ENCODE results near the gene ST3GAL3. TPM values are rescaled to one million over a fixed set of nuclear protein-coding genes. Genes with fewer than 3 reads are reported as not detected.
"Not testable (repeated sequence)": the region's sequence is repeated elsewhere in the genome, so short reads cannot be mapped to it uniquely, and the experiment has no call there.

ST3GAL3 gene
- total and polyA plus RNA-seq, 2 of the 13 experiments (the other 11 are each of a cell fraction or from before 2014, with no cell fraction given): 5.1 to 8.1 TPM

- TF ChIP-seq ZNF407 (CRISPR knock-in tag; IDR thresholded peaks at IDR 0.05; ENCODE audit: not compliant biosample characterization) (no peak), FOXP1 (IDR thresholded peaks at IDR 0.05) (no peak), FOXP1 (CRISPR knock-in tag; IDR thresholded peaks at IDR 0.05) (no peak), SALL2 (CRISPR knock-in tag; IDR thresholded peaks at IDR 0.05) (no peak), ZNF670 (CRISPR knock-in tag; IDR thresholded peaks at IDR 0.05; ENCODE audit: borderline replicate concordance) (no peak), ZNF496 (CRISPR knock-in tag; IDR thresholded peaks at IDR 0.05; ENCODE audit: insufficient replicate concordance) (no peak), IRF9 (CRISPR knock-in tag; IDR thresholded peaks at IDR 0.05; ENCODE audit: borderline replicate concordance) (no peak), HNF1B (CRISPR knock-in tag; IDR thresholded peaks at IDR 0.05) (no peak)
- TF ChIP-seq, protein P1, sequence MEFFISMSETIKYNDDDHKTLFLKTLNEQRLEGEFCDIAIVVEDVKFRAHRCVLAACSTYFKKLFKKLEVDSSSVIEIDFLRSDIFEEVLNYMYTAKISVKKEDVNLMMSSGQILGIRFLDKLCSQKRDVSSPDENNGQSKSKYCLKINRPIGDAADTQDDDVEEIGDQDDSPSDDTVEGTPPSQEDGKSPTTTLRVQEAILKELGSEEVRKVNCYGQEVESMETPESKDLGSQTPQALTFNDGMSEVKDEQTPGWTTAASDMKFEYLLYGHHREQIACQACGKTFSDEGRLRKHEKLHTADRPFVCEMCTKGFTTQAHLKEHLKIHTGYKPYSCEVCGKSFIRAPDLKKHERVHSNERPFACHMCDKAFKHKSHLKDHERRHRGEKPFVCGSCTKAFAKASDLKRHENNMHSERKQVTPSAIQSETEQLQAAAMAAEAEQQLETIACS (CRISPR knock-in tag; IDR thresholded peaks at IDR 0.05): no peak
- TF ChIP-seq, protein P2, sequence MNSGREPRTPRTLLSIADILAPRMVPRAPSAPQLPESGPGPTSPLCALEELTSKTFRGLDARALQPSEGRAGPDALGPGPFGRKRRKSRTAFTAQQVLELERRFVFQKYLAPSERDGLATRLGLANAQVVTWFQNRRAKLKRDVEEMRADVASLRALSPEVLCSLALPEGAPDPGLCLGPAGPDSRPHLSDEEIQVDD (CRISPR knock-in tag; IDR thresholded peaks at IDR 0.05; ENCODE audit: borderline replicate concordance): no peak
Measured at GRCh38 chr1:43832998-43833397, 125.7 kb downstream of the ST3GAL3 start (continued).

GRCh38 chr1:43833902-43834279 lies 126.6 kb downstream of the ST3GAL3 start:
- in situ Hi-C loops (cut with HindIII; ENCODE audit: extremely low pct_ligation_motif_present, low pct_unique_long_range_greater_than_20kb); H3K4me2 ChIP-seq (ENCODE audit: low read depth, low read length); H3K27ac ChIP-seq (ENCODE audit: extremely low read length, insufficient read depth, low read length); intact Hi-C loops (cut with micrococcal nuclease; ENCODE audit: unreplicated experiment); DNase-seq (ENCODE audit: low spot score); H3K9ac ChIP-seq (ENCODE audit: insufficient read depth, low read depth, low read length); H3K27me3 ChIP-seq (ENCODE audit: control insufficient read depth in 1 of 2, insufficient read depth in 2 of 2, low read length in 2 of 2); H3K79me2 ChIP-seq (ENCODE audit: insufficient read depth, low read length); ATAC-seq; CTCF ChIA-PET (ENCODE audit: low intra/inter-chr PET ratio, low total read pairs); H3K36me3 ChIP-seq (replicated peaks in 1 of 2; ENCODE audit: control insufficient read depth in 1 of 2, insufficient read depth in 2 of 2, low read length in 2 of 2); POLR2A ChIA-PET; H2AFZ ChIP-seq (ENCODE audit: low read length); H4K20me1 ChIP-seq (ENCODE audit: insufficient read depth, low read length); FAIRE-seq; BruUV-seq (replicated peaks); H3K9me3 ChIP-seq (ENCODE audit: low read length); H3K4me3 ChIP-seq (replicated peaks in 1 of 3; ENCODE audit: insufficient read depth in 1 of 3, low read depth in 2 of 3, low read length in 3 of 3): not testable (repeated sequence)
- WGBS (ENCODE audit: low lambda C conversion rate): 81% methylated on average over 10 of the region's 10 CpGs
- peaks cover 20% of the 10 kb centered on the region for H3K4me1 ChIP-seq (ENCODE audit: insufficient read depth, low read length)

Measured in HepG2 (cell line).